ENCODE measurements around the gene TEX30. TPM values are rescaled to one million over a fixed set of nuclear protein-coding genes. Genes with fewer than 3 reads are reported as not detected.

Gene TEX30
- total RNA-seq, 1 experiment from 2014 or later: 8.9 TPM

DNA sequence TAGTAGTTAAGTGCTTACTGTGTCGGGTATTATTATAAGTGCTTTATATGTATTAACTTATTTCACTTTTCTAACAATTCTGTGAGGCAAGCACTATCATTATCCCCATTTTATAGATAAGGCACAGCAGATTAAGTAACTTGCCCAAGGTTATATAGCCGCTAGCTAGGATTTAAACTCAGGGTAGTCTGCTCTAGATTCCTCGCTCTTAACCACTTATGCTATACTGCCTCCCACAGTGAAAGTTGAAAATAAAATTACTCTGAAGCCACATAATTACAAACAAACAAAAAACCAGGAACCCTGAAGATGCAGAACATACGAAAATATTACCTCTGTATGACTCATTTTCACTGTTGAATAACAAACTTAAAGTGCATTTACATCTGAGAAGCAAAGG lies 3.9 kb downstream of the TEX30 start (continued):
- TF ChIP-seq, protein P1, sequence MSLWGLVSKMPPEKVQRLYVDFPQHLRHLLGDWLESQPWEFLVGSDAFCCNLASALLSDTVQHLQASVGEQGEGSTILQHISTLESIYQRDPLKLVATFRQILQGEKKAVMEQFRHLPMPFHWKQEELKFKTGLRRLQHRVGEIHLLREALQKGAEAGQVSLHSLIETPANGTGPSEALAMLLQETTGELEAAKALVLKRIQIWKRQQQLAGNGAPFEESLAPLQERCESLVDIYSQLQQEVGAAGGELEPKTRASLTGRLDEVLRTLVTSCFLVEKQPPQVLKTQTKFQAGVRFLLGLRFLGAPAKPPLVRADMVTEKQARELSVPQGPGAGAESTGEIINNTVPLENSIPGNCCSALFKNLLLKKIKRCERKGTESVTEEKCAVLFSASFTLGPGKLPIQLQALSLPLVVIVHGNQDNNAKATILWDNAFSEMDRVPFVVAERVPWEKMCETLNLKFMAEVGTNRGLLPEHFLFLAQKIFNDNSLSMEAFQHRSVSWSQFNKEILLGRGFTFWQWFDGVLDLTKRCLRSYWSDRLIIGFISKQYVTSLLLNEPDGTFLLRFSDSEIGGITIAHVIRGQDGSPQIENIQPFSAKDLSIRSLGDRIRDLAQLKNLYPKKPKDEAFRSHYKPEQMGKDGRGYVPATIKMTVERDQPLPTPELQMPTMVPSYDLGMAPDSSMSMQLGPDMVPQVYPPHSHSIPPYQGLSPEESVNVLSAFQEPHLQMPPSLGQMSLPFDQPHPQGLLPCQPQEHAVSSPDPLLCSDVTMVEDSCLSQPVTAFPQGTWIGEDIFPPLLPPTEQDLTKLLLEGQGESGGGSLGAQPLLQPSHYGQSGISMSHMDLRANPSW (CRISPR knock-in tag; conservative IDR thresholded peaks at IDR 0.05; ENCODE audit: low read depth): no peak
- TF ChIP-seq KAT7 (CRISPR knock-in tag; IDR thresholded peaks at IDR 0.05; ENCODE audit: borderline replicate concordance): no peak
- no peak for TF ChIP-seq ZNF232 (CRISPR knock-in tag; IDR thresholded peaks at IDR 0.05)
- no peak for TF ChIP-seq ZNF671 (CRISPR knock-in tag; IDR thresholded peaks at IDR 0.05)
- TF ChIP-seq FOXP1 (CRISPR knock-in tag; IDR thresholded peaks at IDR 0.05; ENCODE audit: borderline replicate concordance): no peak

DNA sequence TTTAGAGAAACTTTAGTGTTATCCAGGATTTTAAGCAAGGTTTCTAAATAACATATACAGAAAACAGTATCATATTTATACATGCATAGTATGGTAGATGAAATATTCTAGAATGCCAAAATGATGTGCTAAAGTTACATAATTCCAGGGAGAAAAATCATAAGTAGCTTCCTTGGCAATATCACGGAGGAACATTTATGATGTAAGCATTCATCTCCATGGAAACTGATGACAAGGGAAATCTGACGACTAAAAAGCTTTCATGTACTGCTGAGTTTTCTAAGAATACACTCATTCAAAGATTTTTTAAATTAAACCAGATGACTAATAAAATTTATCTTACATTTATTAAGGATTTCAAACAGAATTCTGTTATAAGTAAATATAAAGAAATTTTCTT lies 4.7 kb downstream of the TEX30 start:
- ATAC-seq (no peak), DNase-seq (ENCODE audit: low spot score) (no peak)
- ChIA-PET CTCF (interaction anchor here (0.9 to 1.0 kb wide), 2 partner anchors 31 to 102 kb away, joined by 3 read pairs; no protein-coding TSS in a partner anchor), POLR2A (no interaction called here)
- H3K27ac Mint-ChIP-seq: no peak overlapping the region
- H3K9me3 Mint-ChIP-seq: no peaks in the 10 kb centered on the region
- no peak overlapping the region for H3K4me3 Mint-ChIP-seq
- H3K27me3 Mint-ChIP-seq (ENCODE audit: low read depth): peaks cover 14% of the 10 kb centered on the region
- TF ChIP-seq RELA (CRISPR knock-in tag; IDR thresholded peaks at IDR 0.05; ENCODE audit: borderline replicate concordance) (no peak), JUN (CRISPR knock-in tag; IDR thresholded peaks at IDR 0.05) (no peak), MAX (CRISPR knock-in tag; IDR thresholded peaks at IDR 0.05) (no peak), ATF1 (CRISPR knock-in tag; IDR thresholded peaks at IDR 0.05) (no peak), KAT7 (CRISPR knock-in tag; IDR thresholded peaks at IDR 0.05; ENCODE audit: borderline replicate concordance) (no peak), ATF3 (CRISPR knock-in tag; conservative IDR thresholded peaks at IDR 0.05) (no peak), CREB1 (CRISPR knock-in tag; IDR thresholded peaks at IDR 0.05) (no peak), ZNF425 (CRISPR knock-in tag; conservative IDR thresholded peaks at IDR 0.05) (no peak), ESRRA (CRISPR knock-in tag; IDR thresholded peaks at IDR 0.05; ENCODE audit: borderline replicate concordance) (no peak), NFATC4 (CRISPR knock-in tag; IDR thresholded peaks at IDR 0.05) (no peak), SMAD3 (CRISPR knock-in tag; IDR thresholded peaks at IDR 0.05; ENCODE audit: borderline replicate concordance) (no peak), ZNF416 (CRISPR knock-in tag; IDR thresholded peaks at IDR 0.05) (no peak)
- TF ChIP-seq, protein P2, sequence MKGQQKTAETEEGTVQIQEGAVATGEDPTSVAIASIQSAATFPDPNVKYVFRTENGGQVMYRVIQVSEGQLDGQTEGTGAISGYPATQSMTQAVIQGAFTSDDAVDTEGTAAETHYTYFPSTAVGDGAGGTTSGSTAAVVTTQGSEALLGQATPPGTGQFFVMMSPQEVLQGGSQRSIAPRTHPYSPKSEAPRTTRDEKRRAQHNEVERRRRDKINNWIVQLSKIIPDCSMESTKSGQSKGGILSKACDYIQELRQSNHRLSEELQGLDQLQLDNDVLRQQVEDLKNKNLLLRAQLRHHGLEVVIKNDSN (CRISPR knock-in tag; IDR thresholded peaks at IDR 0.05): no peak
- TF ChIP-seq, protein P3, sequence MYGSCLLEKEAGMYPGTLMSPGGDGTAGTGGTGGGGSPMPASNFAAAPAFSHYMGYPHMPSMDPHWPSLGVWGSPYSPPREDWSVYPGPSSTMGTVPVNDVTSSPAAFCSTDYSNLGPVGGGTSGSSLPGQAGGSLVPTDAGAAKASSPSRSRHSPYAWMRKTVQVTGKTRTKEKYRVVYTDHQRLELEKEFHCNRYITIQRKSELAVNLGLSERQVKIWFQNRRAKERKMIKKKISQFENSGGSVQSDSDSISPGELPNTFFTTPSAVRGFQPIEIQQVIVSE (CRISPR knock-in tag; IDR thresholded peaks at IDR 0.05; ENCODE audit: borderline replicate concordance): no peak
- TF ChIP-seq, protein P4, sequence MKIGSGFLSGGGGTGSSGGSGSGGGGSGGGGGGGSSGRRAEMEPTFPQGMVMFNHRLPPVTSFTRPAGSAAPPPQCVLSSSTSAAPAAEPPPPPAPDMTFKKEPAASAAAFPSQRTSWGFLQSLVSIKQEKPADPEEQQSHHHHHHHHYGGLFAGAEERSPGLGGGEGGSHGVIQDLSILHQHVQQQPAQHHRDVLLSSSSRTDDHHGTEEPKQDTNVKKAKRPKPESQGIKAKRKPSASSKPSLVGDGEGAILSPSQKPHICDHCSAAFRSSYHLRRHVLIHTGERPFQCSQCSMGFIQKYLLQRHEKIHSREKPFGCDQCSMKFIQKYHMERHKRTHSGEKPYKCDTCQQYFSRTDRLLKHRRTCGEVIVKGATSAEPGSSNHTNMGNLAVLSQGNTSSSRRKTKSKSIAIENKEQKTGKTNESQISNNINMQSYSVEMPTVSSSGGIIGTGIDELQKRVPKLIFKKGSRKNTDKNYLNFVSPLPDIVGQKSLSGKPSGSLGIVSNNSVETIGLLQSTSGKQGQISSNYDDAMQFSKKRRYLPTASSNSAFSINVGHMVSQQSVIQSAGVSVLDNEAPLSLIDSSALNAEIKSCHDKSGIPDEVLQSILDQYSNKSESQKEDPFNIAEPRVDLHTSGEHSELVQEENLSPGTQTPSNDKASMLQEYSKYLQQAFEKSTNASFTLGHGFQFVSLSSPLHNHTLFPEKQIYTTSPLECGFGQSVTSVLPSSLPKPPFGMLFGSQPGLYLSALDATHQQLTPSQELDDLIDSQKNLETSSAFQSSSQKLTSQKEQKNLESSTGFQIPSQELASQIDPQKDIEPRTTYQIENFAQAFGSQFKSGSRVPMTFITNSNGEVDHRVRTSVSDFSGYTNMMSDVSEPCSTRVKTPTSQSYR (CRISPR knock-in tag; IDR thresholded peaks at IDR 0.05): no peak
- TF ChIP-seq, protein P5, sequence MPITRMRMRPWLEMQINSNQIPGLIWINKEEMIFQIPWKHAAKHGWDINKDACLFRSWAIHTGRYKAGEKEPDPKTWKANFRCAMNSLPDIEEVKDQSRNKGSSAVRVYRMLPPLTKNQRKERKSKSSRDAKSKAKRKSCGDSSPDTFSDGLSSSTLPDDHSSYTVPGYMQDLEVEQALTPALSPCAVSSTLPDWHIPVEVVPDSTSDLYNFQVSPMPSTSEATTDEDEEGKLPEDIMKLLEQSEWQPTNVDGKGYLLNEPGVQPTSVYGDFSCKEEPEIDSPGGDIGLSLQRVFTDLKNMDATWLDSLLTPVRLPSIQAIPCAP (CRISPR knock-in tag; IDR thresholded peaks at IDR 0.05): no peak
- H3K4me1 Mint-ChIP-seq: peaks cover 5% of the 10 kb centered on the region
- H3K36me3 Mint-ChIP-seq: no peaks in the 10 kb centered on the region

All from WTC11 (cell line).